K562 (cell line): ENCODE results near the gene SUOX. TPM values are rescaled to one million over a fixed set of nuclear protein-coding genes. Genes with fewer than 3 reads are reported as not detected.

ENCODE experiments used
- ATAC-seq: fragments of 200-7000 bp; cut with Tn5 transposase; 3 replicates; pipeline ENCODE4 v1.9.1; 2020; ENCODE audit warnings: moderate library complexity
- BruUV-seq: library from RNA; stranded (reverse); fragments of 400-500 nt; replicated peaks from 2 replicates; lab custom pipeline; 2021; lab: Mats Ljungman, UMichigan
- CTCF ChIA-PET: fragments of 300-600 bp; formaldehyde crosslinking; extraction: SDS; loops from one replicate; lab custom pipeline; 2021; ENCODE audit warnings: low intra/inter-chr PET ratio; lab: Yijun Ruan, JAX
- POLR2A ChIA-PET: fragments of 300-600, 350-650 bp; sonication (Branson Sonifier 250); formaldehyde crosslinking; extraction: SDS; loops from one replicate; lab custom pipeline; 2021; ENCODE audit warnings: antibody characterized with exemption, inconsistent platforms; lab: Yijun Ruan, JAX
- DNase-seq, 4 experiments: peaks; one replicate each; pipeline versions ENCODE4 v3.0.0 to v3.0.0-alpha.2; 2011 to 2018; ENCODE audit warnings: low spot score in 3 of 4, mixed read lengths in 3 of 4; ENCODE audit errors: extremely low read depth in 1 of 4
- FAIRE-seq: peaks from 2 replicates; lab custom pipeline; 2011; peaks lifted over from hg19 to GRCh38; lab: Jason Lieb, UNC
- H2AFZ ChIP-seq: 2 replicates; pipeline ENCODE4 v1.6.0; 2011; ENCODE audit warnings: low read depth, low read length, control low read depth, inconsistent platforms
- H3K27ac ChIP-seq: fragments of 200-600 bp; 3 replicates; pipeline ENCODE4 v1.8.0; 2011; ENCODE audit warnings: low read depth, mild to moderate bottlenecking, control low read depth, inconsistent platforms, low read length, moderate library complexity, mixed read lengths; ENCODE audit errors: extremely low read depth
- H3K27me3 ChIP-seq, 2 experiments: fragments of 300-600 bp in 1 of 2; 2 replicates in 1 of 2; 3 replicates in 1 of 2; pipeline versions ENCODE4 v1.6.0 to v1.8.0; 2011; ENCODE audit warnings: inconsistent platforms in 2 of 2, low read length in 2 of 2, mild to moderate bottlenecking in 1 of 2, mixed read lengths in 1 of 2, moderate library complexity in 1 of 2; ENCODE audit not compliant: control insufficient read depth in 2 of 2, insufficient read depth in 2 of 2
- H3K36me3 ChIP-seq: fragments of 300-600 bp; 3 replicates; pipeline ENCODE4 v1.8.0; 2011; ENCODE audit warnings: mild to moderate bottlenecking, low read length, inconsistent platforms; ENCODE audit not compliant: control insufficient read depth, insufficient read depth
- H3K4me1 ChIP-seq, 2 experiments: fragments of 200-600 bp in 1 of 2; replicated peaks in 1 of 2; 2 replicates in 1 of 2; 3 replicates in 1 of 2; pipeline versions ENCODE4 v1.5.1 to v1.8.0; 2011; ENCODE audit warnings: inconsistent platforms in 2 of 2, low read length in 2 of 2, mild to moderate bottlenecking in 1 of 2, mixed read lengths in 1 of 2, moderate library complexity in 1 of 2; ENCODE audit not compliant: control insufficient read depth in 2 of 2, insufficient read depth in 2 of 2
- H3K4me2 ChIP-seq: 2 replicates; pipeline ENCODE4 v1.6.1; 2011; ENCODE audit warnings: low read length, control low read depth, inconsistent platforms, mixed read lengths; ENCODE audit not compliant: insufficient read depth
- H3K4me3 ChIP-seq: fragments of 200-600 bp; sonication (generic), shearing (Covaris generic); 2 replicates; pipeline ENCODE4 v1.5.1; 2016; ENCODE audit warnings: control low read depth, inconsistent platforms
- H3K79me2 ChIP-seq: fragments of 200-600 bp; 3 replicates; pipeline ENCODE4 v1.8.0; 2011; ENCODE audit warnings: low read length, inconsistent platforms; ENCODE audit not compliant: control insufficient read depth, insufficient read depth
- H3K9ac ChIP-seq, 2 experiments: 2 replicates each; pipeline versions ENCODE4 v1.6.0 to v1.6.1; 2011; ENCODE audit warnings: low read depth in 2 of 2, low read length in 2 of 2, control low read depth in 1 of 2, inconsistent platforms in 1 of 2, mild to moderate bottlenecking in 1 of 2, mixed read lengths in 1 of 2; ENCODE audit not compliant: insufficient read depth in 1 of 2
- H3K9me1 ChIP-seq: one replicate; pipeline ENCODE4 v1.6.0; 2011; ENCODE audit warnings: inconsistent platforms, mild to moderate bottlenecking, low read length, moderate library complexity; ENCODE audit not compliant: control insufficient read depth, insufficient read depth
- H3K9me3 ChIP-seq: replicated peaks from 2 replicates; pipeline ENCODE4 v1.5.1; 2011; ENCODE audit warnings: low read depth, low read length, inconsistent platforms; ENCODE audit not compliant: control insufficient read depth, insufficient read depth
- H4K20me1 ChIP-seq: replicated peaks from 2 replicates; pipeline ENCODE4 v1.6.1; 2011; ENCODE audit warnings: low read length, inconsistent platforms, mixed read lengths; ENCODE audit not compliant: control insufficient read depth, insufficient read depth
- ESRRB ChIP-seq: fragments of 250-450 bp; sonication (Bioruptor Pico); IDR thresholded peaks from 2 replicates; pipeline ENCODE4 v1.5.0; 2020; ENCODE audit warnings: mild to moderate bottlenecking, moderate library complexity, borderline replicate concordance
- GATAD2B ChIP-seq: fragments of 450-650 bp; IDR thresholded peaks from 2 replicates; pipeline ENCODE4 v1.6.1; 2017; ENCODE audit warnings: mild to moderate bottlenecking, borderline replicate concordance
- HMG20A ChIP-seq: fragments of 450-650 bp; formaldehyde crosslinking; conservative IDR thresholded peaks from 2 replicates; pipeline ENCODE4 v1.4.0; 2020; ENCODE audit warnings: mild to moderate bottlenecking, mixed read lengths
- NFIC ChIP-seq: fragments of 450-650 bp; IDR thresholded peaks from 2 replicates; pipeline ENCODE4 v1.6.1; 2017; ENCODE audit warnings: mild to moderate bottlenecking, inconsistent platforms
- PBX2 ChIP-seq, 2 experiments: IDR thresholded peaks in 1 of 2; conservative IDR thresholded peaks in 1 of 2; 2 replicates each; pipeline ENCODE4 v1.6.1; 2016; ENCODE audit warnings: low read depth in 2 of 2, mild to moderate bottlenecking in 1 of 2, missing compliant biosample characterization in 1 of 2, missing genetic modification characterization in 1 of 2, moderate library complexity in 1 of 2
- TFE3 ChIP-seq: fragments of 450-650 bp; formaldehyde crosslinking; IDR thresholded peaks from 2 replicates; pipeline ENCODE4 v1.4.0; 2020; ENCODE audit warnings: mild to moderate bottlenecking, mixed read lengths
- ZFP1 ChIP-seq: fragments of 450-650 bp; formaldehyde crosslinking; IDR thresholded peaks from 2 replicates; pipeline ENCODE4 v1.4.0; 2020; ENCODE audit warnings: mild to moderate bottlenecking, mixed read lengths
- ZNF12 ChIP-seq: sonication (generic); formaldehyde crosslinking; IDR thresholded peaks from 2 replicates; pipeline ENCODE4 v1.4.0; 2020; ENCODE audit warnings: mild to moderate bottlenecking, missing genetic modification reagents
- ZNF217 ChIP-seq: sonication (generic); formaldehyde crosslinking; IDR thresholded peaks from 2 replicates; pipeline ENCODE4 v1.8.0; 2022; ENCODE audit warnings: mild to moderate bottlenecking, missing genetic modification reagents
- WGBS: fragments of 100-300 bp; shearing (Covaris generic); methylation state at CpG from one replicate; pipeline ENCODE4 v1.1.6; 2016; ENCODE audit warnings: low coverage, mixed read lengths; ENCODE audit not compliant: insufficient coverage; ENCODE audit errors: missing lambda C conversion rate; 5-methylcytosine and 5-hydroxymethylcytosine counted together
- in situ Hi-C: fragments of 300-500 bp; cut with MboI; formaldehyde crosslinking; loops from 4 replicates; pipeline ENCODE4 v1.15.0; 2018; ENCODE audit warnings: inconsistent platforms, mixed read lengths
- intact Hi-C: fragments of 100-400 bp; cut with micrococcal nuclease; formaldehyde crosslinking; loops from 2 replicates; pipeline ENCODE4 v1.14.2; 2022
- polyA plus RNA-seq, 8 experiments: library from polyadenylated mRNA; depleted of rRNA in 4 of 8; stranded (reverse) in 5 of 8; unstranded in 3 of 8; fragments of >200 nt; fragmentation: Nextera tagmentation in 2 of 8; fragmentation: Illumina TruSeq in 1 of 8; extraction: Ambion mirVana in 2 of 8; extraction: Trizol in 1 of 8; gene quantifications; 2 replicates each; pipeline versions ENCODE4 v1.2.1 to v1.2.3, GENCODE V29; 2011 to 2014; ENCODE audit warnings: inconsistent platforms in 1 of 8, missing spikeins in 1 of 8
- total RNA-seq, 7 experiments: library from RNA; depleted of rRNA in 6 of 7; stranded (reverse); fragments of >200 nt in 6 of 7; fragmentation: Illumina TruSeq in 2 of 7; extraction: Trizol in 2 of 7; gene quantifications; 2 replicates each; pipeline versions ENCODE4 v1.2.1 to v1.2.3, GENCODE V29; 2011 to 2021; ENCODE audit warnings: low replicate concordance in 1 of 7
- TF ChIP-seq, protein P1 (sequence below): IDR thresholded peaks from 2 replicates; pipeline ENCODE4 v1.6.1; 2011; ENCODE audit warnings: borderline replicate concordance, low read depth, mild to moderate bottlenecking, moderate library complexity, low read length; ENCODE audit not compliant: insufficient read depth, poor library complexity, severe bottlenecking

Gene SUOX
- total and polyA plus RNA-seq, 9 of the 15 experiments (the other 6 are each of a cell fraction or from before 2014, with no cell fraction given), result 9.2 to 39.7 (median 25.4) TPM

GRCh38 chr12:56013482-56013881 is 16.4 kb downstream of the SUOX start (continued):
- no peak for TF ChIP-seq GATAD2B
- no peak for TF ChIP-seq ESRRB
- TF ChIP-seq ZFP1 (CRISPR knock-in tag), result no peak
- TF ChIP-seq TFE3 (CRISPR knock-in tag), result no peak

DNA sequence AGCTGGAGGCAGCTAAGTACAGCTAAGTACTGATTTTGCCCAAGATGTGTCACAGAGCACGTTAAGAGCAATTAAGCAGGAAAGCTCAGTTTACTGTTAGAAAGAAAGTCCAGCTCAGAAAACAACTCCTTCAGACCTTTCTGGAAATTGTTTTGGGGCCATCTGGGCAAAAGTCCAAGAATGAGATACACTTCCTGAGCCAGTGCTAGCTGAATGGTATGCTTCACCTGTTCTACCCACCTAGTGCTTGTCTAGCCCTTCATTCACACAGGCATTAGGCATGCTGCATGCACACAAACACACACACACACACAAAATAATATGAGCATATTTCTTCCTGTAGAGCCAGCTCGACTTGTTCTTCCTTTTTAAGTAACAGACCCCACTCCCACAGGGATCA is 17.1 kb downstream of the SUOX start:
- TF ChIP-seq HMG20A (CRISPR knock-in tag) (no peak), ZNF12 (no peak), NFIC (peak; percentile 59), ZNF217 (CRISPR knock-in tag) (no peak), PBX2 (CRISPR knock-in tag; IDR thresholded peaks at IDR 0.05; ENCODE audit: low read depth) (no peak), PBX2 (tag; conservative IDR thresholded peaks at IDR 0.05; ENCODE audit: low read depth) (no peak)
- TF ChIP-seq, protein P1, sequence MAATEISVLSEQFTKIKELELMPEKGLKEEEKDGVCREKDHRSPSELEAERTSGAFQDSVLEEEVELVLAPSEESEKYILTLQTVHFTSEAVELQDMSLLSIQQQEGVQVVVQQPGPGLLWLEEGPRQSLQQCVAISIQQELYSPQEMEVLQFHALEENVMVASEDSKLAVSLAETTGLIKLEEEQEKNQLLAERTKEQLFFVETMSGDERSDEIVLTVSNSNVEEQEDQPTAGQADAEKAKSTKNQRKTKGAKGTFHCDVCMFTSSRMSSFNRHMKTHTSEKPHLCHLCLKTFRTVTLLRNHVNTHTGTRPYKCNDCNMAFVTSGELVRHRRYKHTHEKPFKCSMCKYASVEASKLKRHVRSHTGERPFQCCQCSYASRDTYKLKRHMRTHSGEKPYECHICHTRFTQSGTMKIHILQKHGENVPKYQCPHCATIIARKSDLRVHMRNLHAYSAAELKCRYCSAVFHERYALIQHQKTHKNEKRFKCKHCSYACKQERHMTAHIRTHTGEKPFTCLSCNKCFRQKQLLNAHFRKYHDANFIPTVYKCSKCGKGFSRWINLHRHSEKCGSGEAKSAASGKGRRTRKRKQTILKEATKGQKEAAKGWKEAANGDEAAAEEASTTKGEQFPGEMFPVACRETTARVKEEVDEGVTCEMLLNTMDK, result no peak
- H3K9me3 ChIP-seq, result no peaks in the 10 kb centered on the region
- H3K9ac ChIP-seq, result no peak overlapping the region
- peak; percentile 54 for FAIRE-seq
- BruUV-seq, result no TSS peak
- peaks cover 1% of the 10 kb centered on the region; the same call in 1 of the 3 replicates for H3K79me2 ChIP-seq
- H2AFZ ChIP-seq, result no peak overlapping the region
- H3K9me1 ChIP-seq, result no peaks in the 10 kb centered on the region
- ChIA-PET POLR2A (interaction anchor here (1.0 to 1.5 kb wide), 3 partner anchors 14 to 18 kb away, joined by 3 to 5 read pairs (median 4); partner anchors contain the start of gene SUOX), CTCF (interaction anchor here (0.6 kb wide), 1 partner anchor 20 kb away, joined by 4 read pairs; no protein-coding TSS in a partner anchor)
- in situ Hi-C loops, result no loop called here
- peaks cover 0 to 38% of the 10 kb centered on the region in 2 experiments; a peak in 3 of 5 replicates for H3K4me1 ChIP-seq
- no peaks in the 10 kb centered on the region for H3K36me3 ChIP-seq
- no peak overlapping the region for H3K4me3 ChIP-seq
- DNase-seq, result no peak
- intact Hi-C loops, result no loop called here
- 18% methylated on average over 2 of the region's 2 CpGs for WGBS
- H3K27me3 ChIP-seq, result no peaks in the 10 kb centered on the region
- no peak overlapping the region for H3K27ac ChIP-seq
- H3K4me2 ChIP-seq, result no peak overlapping the region
- no peaks in the 10 kb centered on the region for H4K20me1 ChIP-seq
- no peak for ATAC-seq
